T-cell (primary cell): ENCODE results near the gene DOCK1. TPM values are rescaled to one million over a fixed set of nuclear protein-coding genes. Genes with fewer than 3 reads are reported as not detected.
"Not testable (repeated sequence)": the region's sequence is repeated elsewhere in the genome, so short reads cannot be mapped to it uniquely, and the experiment has no call there.

ENCODE experiments used
- ATAC-seq, 4 experiments: fragments of 200-7000 bp in 3 of 4; fragments of 150-1000 bp in 1 of 4; cut with Tn5 transposase; replicated peaks in 1 of 4; 1 replicate in 3 of 4; 2 replicates in 1 of 4; pipeline ENCODE4 v1.10.0; 2021; ENCODE audit warnings: moderate library complexity in 3 of 4, mild to moderate bottlenecking in 2 of 4, moderate number of reproducible peaks in 1 of 4
- CTCF ChIA-PET, 2 donors: fragments of 300-600 bp; sonication (Branson Sonifier 250); formaldehyde crosslinking; loops; one replicate each; lab custom pipeline; 2022; ENCODE audit warnings: antibody characterized with exemption in 2 of 2; lab: Charles Lee
- POLR2A ChIA-PET, 2 donors: fragments of 300-600 bp; sonication (Branson Sonifier 250); formaldehyde crosslinking; loops; one replicate each; lab custom pipeline; 2022; ENCODE audit warnings: antibody characterized with exemption in 2 of 2; lab: Charles Lee
- DNase-seq, 35 experiments: peaks; one replicate each; pipeline versions ENCODE4 v3.0.0 to v3.0.0-alpha.2; 2013 to 2023
- H3K27ac ChIP-seq: one replicate; pipeline ENCODE4 v1.5.1; 2013; ENCODE audit warnings: low read length
- H3K27me3 ChIP-seq, 2 experiments: replicated peaks in 1 of 2; 1 replicate in 1 of 2; 2 replicates in 1 of 2; pipeline versions ENCODE4 v1.6.1 to v1.7.0; 2013; ENCODE audit warnings: low read length in 1 of 2, mixed read lengths in 1 of 2; ENCODE audit not compliant: control insufficient read depth in 2 of 2, insufficient read depth in 2 of 2; ENCODE audit errors: extremely low read depth in 1 of 2
- H3K36me3 ChIP-seq, 2 donors: 1 replicate in 1 of 2; 2 replicates in 1 of 2; pipeline versions ENCODE4 v1.6.1 to v1.7.0; 2013; ENCODE audit warnings: low read length in 1 of 2; ENCODE audit not compliant: control insufficient read depth in 2 of 2, insufficient read depth in 1 of 2; ENCODE audit errors: extremely low read depth in 1 of 2
- H3K4me1 ChIP-seq, 2 experiments: 1 replicate in 1 of 2; 2 replicates in 1 of 2; pipeline versions ENCODE4 v1.6.1 to v1.7.0; 2013; ENCODE audit warnings: low read length in 2 of 2, mixed read lengths in 1 of 2; ENCODE audit not compliant: insufficient read depth in 2 of 2, control insufficient read depth in 1 of 2; ENCODE audit errors: extremely low read depth in 1 of 2
- H3K4me3 ChIP-seq, 2 donors: 1 replicate in 1 of 2; 2 replicates in 1 of 2; pipeline versions ENCODE4 v1.5.1 to v1.7.0; 2013; ENCODE audit warnings: mild to moderate bottlenecking in 2 of 2, low read length in 1 of 2, moderate library complexity in 1 of 2; ENCODE audit not compliant: control insufficient read depth in 1 of 2; ENCODE audit errors: extremely low read depth in 1 of 2
- H3K9me3 ChIP-seq: 2 replicates; pipeline ENCODE4 v1.7.0; 2013
- H3K27ac Mint-ChIP-seq, 2 donors: one replicate each; pipeline ENCODE4 v1.8.0; 2020 to 2021; ENCODE audit warnings: mild to moderate bottlenecking in 2 of 2, mixed read lengths in 2 of 2
- H3K27me3 Mint-ChIP-seq, 2 donors: one replicate each; pipeline ENCODE4 v1.8.0; 2021 to 2022; ENCODE audit warnings: mixed read lengths in 2 of 2
- H3K36me3 Mint-ChIP-seq: one replicate; pipeline ENCODE4 v1.8.0; 2021; ENCODE audit warnings: mixed read lengths
- H3K4me1 Mint-ChIP-seq, 3 donors: one replicate each; pipeline ENCODE4 v1.8.0; 2020 to 2022; ENCODE audit warnings: mixed read lengths in 3 of 3, mild to moderate bottlenecking in 1 of 3
- H3K4me3 Mint-ChIP-seq, 3 donors: one replicate each; pipeline ENCODE4 v1.8.0; 2020 to 2022; ENCODE audit warnings: mild to moderate bottlenecking in 3 of 3, mixed read lengths in 3 of 3, moderate library complexity in 3 of 3
- H3K9me3 Mint-ChIP-seq, 3 donors: one replicate each; pipeline ENCODE4 v1.8.0; 2020 to 2022; ENCODE audit warnings: mixed read lengths in 3 of 3
- WGBS: methylation state at CpG from one replicate; pipeline ENCODE4 v1.1.5; 2013; ENCODE audit warnings: missing lambda C conversion rate; ENCODE audit not compliant: insufficient coverage; 5-methylcytosine and 5-hydroxymethylcytosine counted together
- total RNA-seq, 35 experiments: library from RNA in 6 of 35; stranded (reverse) in 6 of 35; fragments of 120-200 nt in 1 of 35; gene quantifications; one replicate each; pipeline versions ENCODE4 v1.2.1 to v1.2.4 and lab custom pipeline; 2013 to 2026

Gene DOCK1
- total RNA-seq, 5 donors from 2014 or later (not counting 1 experiment from before 2014, with no cell fraction given), result 0.18 to 0.53 (median 0.37) TPM

GRCh38 chr10:127298381-127298780 is 393.2 kb downstream of the DOCK1 start:
- Histone ChIP-seq H3K36me3 (no peaks in the 10 kb centered on the region), H3K4me3 (no peak overlapping the region), H3K27ac (no peak overlapping the region), H3K27me3 (peaks cover 0 to 16% of the 10 kb centered on the region in 2 experiments), H3K4me1 (peaks cover 5 to 22% of the 10 kb centered on the region in 2 experiments), H3K9me3 (no peaks in the 10 kb centered on the region)
- Mint-ChIP-seq H3K36me3 (no peaks in the 10 kb centered on the region), H3K9me3 (no peaks in the 10 kb centered on the region), H3K4me1 (peaks cover 21 to 33% (median 22%) of the 10 kb centered on the region in 3 donors), H3K4me3 (no peak overlapping the region), H3K27ac (no peak overlapping the region), H3K27me3 (peaks cover 0 to 23% of the 10 kb centered on the region in 2 donors)
- POLR2A ChIA-PET, result no interaction called here
- DNase-seq (no peak), ATAC-seq (no peak)
- WGBS, result 62% methylated on average over 3 of the region's 4 CpGs
- CTCF ChIA-PET, result no interaction called here

- H3K36me3 Mint-ChIP-seq, CTCF ChIA-PET, H3K9me3 Mint-ChIP-seq, H3K27ac ChIP-seq, H3K4me3 ChIP-seq, H3K36me3 ChIP-seq, H3K4me3 Mint-ChIP-seq, H3K27ac Mint-ChIP-seq, ATAC-seq, POLR2A ChIA-PET, H3K9me3 ChIP-seq, DNase-seq: not testable (repeated sequence)
- 89% methylated on average over 9 of the region's 11 CpGs for WGBS
- Histone ChIP-seq H3K4me1 (peaks cover 2 to 13% of the 10 kb centered on the region in 2 experiments), H3K27me3 (peaks cover 0 to 16% of the 10 kb centered on the region in 2 experiments)
- Mint-ChIP-seq H3K27me3 (peaks cover 0 to 23% of the 10 kb centered on the region in 2 donors), H3K4me1 (peaks cover 13 to 25% (median 14%) of the 10 kb centered on the region in 3 donors)
Observed at GRCh38 chr10:127299192-127299591, 394.0 kb downstream of the DOCK1 start.

- H3K4me1 ChIP-seq, result peaks cover 0 to 4% of the 10 kb centered on the region in 2 experiments
- peaks cover 0 to 16% of the 10 kb centered on the region in 2 experiments for H3K27me3 ChIP-seq
- ChIA-PET POLR2A (no interaction called here), CTCF (no interaction called here)
- 96% methylated on average over 12 of the region's 13 CpGs for WGBS
- Mint-ChIP-seq H3K4me1 (peaks cover 7 to 19% (median 8%) of the 10 kb centered on the region in 3 donors), H3K27ac (no peak overlapping the region), H3K9me3 (no peaks in the 10 kb centered on the region), H3K4me3 (no peak overlapping the region), H3K36me3 (no peaks in the 10 kb centered on the region), H3K27me3 (peaks cover 0 to 23% of the 10 kb centered on the region in 2 donors)
- H3K4me3 ChIP-seq, result no peak overlapping the region
- no peak for ATAC-seq
- no peaks in the 10 kb centered on the region for H3K9me3 ChIP-seq
- no peak for DNase-seq
- no peaks in the 10 kb centered on the region for H3K36me3 ChIP-seq
- no peak overlapping the region for H3K27ac ChIP-seq
Observed at GRCh38 chr10:127299956-127300689, 394.9 kb downstream of the DOCK1 start.

- Mint-ChIP-seq H3K9me3 (no peaks in the 10 kb centered on the region), H3K27me3 (peaks cover 0 to 22% of the 10 kb centered on the region in 2 donors), H3K27ac (no peak overlapping the region), H3K4me1 (peaks cover 1 to 15% (median 2%) of the 10 kb centered on the region in 3 donors), H3K4me3 (no peak overlapping the region), H3K36me3 (no peaks in the 10 kb centered on the region)
- no peak for DNase-seq
- H3K4me3 ChIP-seq, result no peak overlapping the region
- ATAC-seq, result no peak
- no peak overlapping the region for H3K27ac ChIP-seq
- ChIA-PET POLR2A (no interaction called here), CTCF (no interaction called here)
- WGBS, result 88% methylated on average over 4 of the region's 11 CpGs
- peaks cover 0 to 3% of the 10 kb centered on the region in 2 experiments for H3K4me1 ChIP-seq
- peaks cover 0 to 16% of the 10 kb centered on the region in 2 experiments for H3K27me3 ChIP-seq
- H3K36me3 ChIP-seq, result no peaks in the 10 kb centered on the region
- no peaks in the 10 kb centered on the region for H3K9me3 ChIP-seq
Observed at GRCh38 chr10:127300868-127301321, 395.7 kb downstream of the DOCK1 start.

GRCh38 chr10:127302343-127302742 is 397.1 kb downstream of the DOCK1 start:
- no peak overlapping the region for H3K4me3 ChIP-seq
- H3K9me3 Mint-ChIP-seq, result no peaks in the 10 kb centered on the region
- ATAC-seq (no peak), DNase-seq (no peak)
- no peaks in the 10 kb centered on the region for H3K36me3 ChIP-seq
- H3K27me3 Mint-ChIP-seq, result peaks cover 0 to 18% of the 10 kb centered on the region in 2 donors
- no peak overlapping the region for H3K4me3 Mint-ChIP-seq
- no peaks in the 10 kb centered on the region for H3K9me3 ChIP-seq
- peaks cover 0 to 16% of the 10 kb centered on the region in 2 experiments for H3K27me3 ChIP-seq
- CTCF ChIA-PET, result no interaction called here
- H3K4me1 ChIP-seq, result no peaks in the 10 kb centered on the region
- WGBS, result no CpG with 5 or more reads among the region's 3 CpGs
- H3K4me1 Mint-ChIP-seq, result peaks cover 0 to under 1% (median 0%) of the 10 kb centered on the region in 3 donors
- POLR2A ChIA-PET, result no interaction called here
- H3K36me3 Mint-ChIP-seq, result no peaks in the 10 kb centered on the region
- no peak overlapping the region for H3K27ac ChIP-seq
- no peak overlapping the region for H3K27ac Mint-ChIP-seq

- Mint-ChIP-seq H3K9me3 (no peaks in the 10 kb centered on the region), H3K27me3 (peaks cover 0 to 23% of the 10 kb centered on the region in 2 donors), H3K4me3 (no peak overlapping the region), H3K27ac (no peak overlapping the region), H3K36me3 (no peaks in the 10 kb centered on the region), H3K4me1 (no peaks in the 10 kb centered on the region)
- WGBS, result no CpG with 5 or more reads among the region's 2 CpGs
- no peaks in the 10 kb centered on the region for H3K36me3 ChIP-seq
- ChIA-PET POLR2A (no interaction called here), CTCF (interaction anchor here in 1 of 2 donors (0.6 kb wide), 1 partner anchor 1378 kb away, joined by 3 read pairs; no protein-coding TSS in a partner anchor)
- DNase-seq, result no peak
- ATAC-seq, result no peak
- H3K27ac ChIP-seq, result no peak overlapping the region
- peaks cover 0 to 20% of the 10 kb centered on the region in 2 experiments for H3K27me3 ChIP-seq
- H3K9me3 ChIP-seq, result no peaks in the 10 kb centered on the region
- H3K4me3 ChIP-seq, result no peak overlapping the region
- H3K4me1 ChIP-seq, result no peaks in the 10 kb centered on the region
Observed at GRCh38 chr10:127303105-127303504, 397.9 kb downstream of the DOCK1 start.
